RPMI7951 (cell line): ENCODE results near the gene UQCR10. TPM values are rescaled to one million over a fixed set of nuclear protein-coding genes. Genes with fewer than 3 reads are reported as not detected.

ENCODE experiments used
- DNase-seq: peaks from one replicate; pipeline ENCODE4 v3.0.0-alpha.2; 2012; ENCODE audit warnings: low read depth
- total RNA-seq: library from RNA; depleted of rRNA; stranded (reverse); fragments of >200 nt; shearing (Covaris generic); gene quantifications from 2 replicates; pipeline ENCODE4 v1.2.3, GENCODE V29; 2014

Gene UQCR10
- total RNA-seq, 1 experiment from 2014 or later, result 150 TPM

GRCh38 chr22:29762263-29762662, 4.9 kb upstream of the UQCR10 start:
- no peak for DNase-seq

GRCh38 chr22:29765905-29766631, 1.1 kb upstream of the UQCR10 start:
- DNase-seq, result no peak

- DNase-seq, result peak; percentile 93
These were observed 468 bp upstream of the UQCR10 start, which contains the start of gene ZMAT5 for GRCh38 chr22:29766632-29767170. Gene ZMAT5, minus strand, starts transcription at chr22:29767007. Its CDS starts 18,463 bp downstream, at chr22:29748544.

- DNase-seq, result peak; percentile 7
These were observed 1.0 kb downstream of the UQCR10 start for GRCh38 chr22:29768052-29768693.

GRCh38 chr22:29769723-29770321, 2.7 kb downstream of the UQCR10 start:
- DNase-seq, result no peak

GRCh38 chr22:29772170-29772641, 5.0 kb downstream of the UQCR10 start:
- peak; percentile 53 for DNase-seq

GRCh38 chr22:29773233-29773632, 6.1 kb downstream of the UQCR10 start:
- peak; percentile 50 for DNase-seq

- no peak for DNase-seq
These were observed 13.1 kb downstream of the UQCR10 start for GRCh38 chr22:29780220-29780619.

- DNase-seq, result peak; percentile 80
These were observed 13.8 kb downstream of the UQCR10 start for GRCh38 chr22:29780748-29781676.

- peak; percentile 32 for DNase-seq
These were observed 15.1 kb downstream of the UQCR10 start for GRCh38 chr22:29782061-29782845.

- DNase-seq, result no peak
These were observed 17.5 kb downstream of the UQCR10 start for GRCh38 chr22:29784451-29785361.

- DNase-seq, result no peak
These were observed 18.9 kb downstream of the UQCR10 start for GRCh38 chr22:29786031-29786430.

GRCh38 chr22:29787371-29787980, 20.3 kb downstream of the UQCR10 start:
- no peak for DNase-seq

- no peak for DNase-seq
These were observed 21.4 kb downstream of the UQCR10 start for GRCh38 chr22:29788339-29789279.

- no peak for DNase-seq
These were observed 22.9 kb downstream of the UQCR10 start for GRCh38 chr22:29790061-29790460.

- DNase-seq, result no peak
These were observed 26.2 kb downstream of the UQCR10 start for GRCh38 chr22:29793396-29793795.

GRCh38 chr22:29795663-29796062, 28.5 kb downstream of the UQCR10 start:
- DNase-seq, result no peak

GRCh38 chr22:29797351-29797750, 30.2 kb downstream of the UQCR10 start:
- no peak for DNase-seq
